GM18867 (cell line): Measurements from ENCODE around the gene PFDN1.

ENCODE experiments used
- ATAC-seq: cut with Tn5 transposase; IDR thresholded peaks from one replicate; pipeline ENCODE4 v1.9.1; 2021; ENCODE audit warnings: mild to moderate bottlenecking, moderate library complexity; ENCODE audit not compliant: unreplicated experiment

Gene PFDN1

DNA sequence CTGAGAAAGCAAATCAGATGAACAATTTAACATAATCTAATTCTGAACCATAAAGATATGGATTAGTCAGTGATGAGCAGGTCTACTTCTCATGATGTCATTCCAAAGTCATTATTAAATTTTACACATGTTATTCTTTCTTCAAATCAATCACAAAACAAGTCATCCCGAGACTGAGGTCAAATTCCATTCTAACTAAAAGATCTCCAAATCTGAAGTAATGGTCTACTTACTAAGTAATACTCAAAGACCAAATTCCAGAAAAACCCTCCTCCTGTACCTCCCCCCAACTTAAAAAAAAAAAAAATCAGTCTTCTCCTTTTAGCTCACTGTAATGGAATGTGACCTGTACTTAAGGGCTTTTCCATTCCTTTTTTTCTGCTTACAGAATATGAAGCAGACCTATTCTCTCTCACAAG lies 4.7 kb downstream of the PFDN1 start:
- ATAC-seq: no peak

DNA sequence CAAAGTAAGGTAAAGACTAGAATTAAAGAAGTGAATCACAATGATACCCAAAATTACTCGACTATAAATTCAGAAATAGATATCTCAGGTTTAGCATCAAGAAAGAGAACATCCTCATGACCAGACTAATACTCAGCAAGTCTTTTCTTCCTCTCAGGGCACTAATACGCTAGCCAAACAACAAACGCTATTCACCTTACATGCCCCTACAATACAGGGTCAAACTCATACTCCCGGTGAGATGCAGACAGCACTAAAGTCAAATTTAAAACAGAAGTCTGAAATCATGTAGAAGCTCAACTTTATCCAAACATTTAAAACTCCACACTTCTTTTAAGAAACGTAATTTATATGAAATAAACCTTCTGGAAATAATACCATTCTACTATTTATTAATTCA lies 5.6 kb downstream of the PFDN1 start:
- no peak for ATAC-seq

DNA sequence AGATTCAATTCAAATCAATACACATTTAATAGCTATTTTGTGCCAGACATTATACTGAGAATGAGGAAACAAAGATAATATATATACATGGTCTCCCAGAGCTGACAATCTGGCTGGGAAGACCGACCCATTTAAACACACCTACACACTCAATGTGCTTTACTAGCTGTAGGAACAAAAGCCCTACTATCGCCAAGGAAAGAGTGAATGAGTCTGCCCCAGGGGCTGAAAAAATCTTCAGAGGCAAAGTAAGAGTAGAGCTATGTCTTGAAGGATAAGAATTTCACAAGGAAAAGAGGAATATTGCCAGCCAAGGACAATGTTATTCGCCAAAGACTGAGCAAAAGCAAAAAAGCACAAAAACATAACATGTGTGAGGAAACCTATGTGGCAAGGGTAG lies 6.6 kb downstream of the PFDN1 start:
- no peak for ATAC-seq

GRCh38 chr5:140295414-140295813 lies 7.5 kb downstream of the PFDN1 start:
- ATAC-seq: no peak

DNA sequence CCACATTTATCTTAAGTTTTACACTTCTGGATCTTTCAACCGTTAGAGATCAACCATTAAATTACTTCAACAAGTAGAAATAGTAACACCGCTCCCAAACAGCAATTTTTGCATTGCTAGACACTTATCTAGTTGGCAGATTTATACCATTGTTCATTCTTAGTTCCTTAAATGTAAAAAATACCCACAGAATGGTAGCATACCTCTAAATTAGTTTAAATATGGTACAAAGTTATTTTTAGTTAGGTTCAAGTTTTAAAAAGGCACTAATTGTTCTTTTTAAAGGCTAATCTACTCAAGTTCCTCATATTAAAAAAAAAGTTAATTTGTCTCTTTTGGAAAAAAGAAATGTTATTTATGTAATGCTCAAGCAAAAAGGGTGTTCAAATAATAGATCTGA lies 8.1 kb downstream of the PFDN1 start:
- no peak for ATAC-seq

- ATAC-seq: no peak
Observed at GRCh38 chr5:140293849-140294100, 9.1 kb downstream of the PFDN1 start.

GRCh38 chr5:140293091-140293848 lies 9.6 kb downstream of the PFDN1 start:
- no peak for ATAC-seq

- no peak for ATAC-seq
Observed at GRCh38 chr5:140292212-140293036, 10.5 kb downstream of the PFDN1 start.

- ATAC-seq: no peak
Observed at GRCh38 chr5:140287801-140288521, 14.9 kb downstream of the PFDN1 start.

- ATAC-seq: no peak
Observed at GRCh38 chr5:140286424-140286823, 16.5 kb downstream of the PFDN1 start.

- no peak for ATAC-seq
Observed at GRCh38 chr5:140284013-140284412, 18.9 kb downstream of the PFDN1 start.

- ATAC-seq: no peak
Observed at GRCh38 chr5:140282266-140282665, 20.6 kb downstream of the PFDN1 start.

DNA sequence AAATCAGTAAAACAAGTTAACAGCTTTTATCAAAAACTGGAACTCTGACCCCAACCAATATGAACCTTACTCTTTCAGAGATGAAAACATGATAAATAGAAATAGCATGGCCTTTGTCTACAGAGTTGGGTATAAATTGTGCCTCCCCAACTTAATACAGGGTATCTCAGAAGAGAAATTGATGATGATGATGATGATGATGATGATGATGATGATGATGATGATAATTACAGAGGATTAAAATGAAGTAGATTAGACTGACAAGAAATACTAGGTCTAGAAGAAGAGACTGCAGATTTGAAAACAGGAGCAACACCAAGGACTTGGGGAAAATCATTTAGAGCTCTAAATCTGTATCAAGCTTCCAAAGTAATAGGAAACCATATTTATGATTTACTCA lies 27.1 kb downstream of the PFDN1 start:
- no peak for ATAC-seq

GRCh38 chr5:140273401-140273877 lies 29.5 kb downstream of the PFDN1 start:
- no peak for ATAC-seq

DNA sequence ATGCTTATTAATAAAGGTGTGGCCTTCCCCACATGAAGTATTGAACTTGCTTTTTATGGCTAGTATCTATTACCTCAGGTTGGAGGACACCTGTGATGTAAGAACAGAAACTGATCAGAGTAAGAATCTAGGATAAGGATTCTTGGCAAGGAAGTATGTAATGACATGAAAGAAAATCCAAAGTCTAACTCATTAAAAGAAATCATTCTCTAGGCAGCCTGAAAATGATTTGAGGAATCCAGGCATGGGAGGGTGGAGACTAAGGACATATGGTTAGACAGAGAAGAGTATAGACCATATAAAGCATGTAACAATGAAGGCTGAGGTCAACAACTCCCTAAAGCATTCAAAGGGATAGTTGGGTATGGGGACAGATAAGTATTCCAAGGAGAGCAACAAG lies 32.9 kb downstream of the PFDN1 start:
- no peak for ATAC-seq

- no peak for ATAC-seq
Observed at GRCh38 chr5:140267559-140268018, 35.3 kb downstream of the PFDN1 start.

GRCh38 chr5:140267201-140267540 lies 35.7 kb downstream of the PFDN1 start:
- ATAC-seq: no peak

DNA sequence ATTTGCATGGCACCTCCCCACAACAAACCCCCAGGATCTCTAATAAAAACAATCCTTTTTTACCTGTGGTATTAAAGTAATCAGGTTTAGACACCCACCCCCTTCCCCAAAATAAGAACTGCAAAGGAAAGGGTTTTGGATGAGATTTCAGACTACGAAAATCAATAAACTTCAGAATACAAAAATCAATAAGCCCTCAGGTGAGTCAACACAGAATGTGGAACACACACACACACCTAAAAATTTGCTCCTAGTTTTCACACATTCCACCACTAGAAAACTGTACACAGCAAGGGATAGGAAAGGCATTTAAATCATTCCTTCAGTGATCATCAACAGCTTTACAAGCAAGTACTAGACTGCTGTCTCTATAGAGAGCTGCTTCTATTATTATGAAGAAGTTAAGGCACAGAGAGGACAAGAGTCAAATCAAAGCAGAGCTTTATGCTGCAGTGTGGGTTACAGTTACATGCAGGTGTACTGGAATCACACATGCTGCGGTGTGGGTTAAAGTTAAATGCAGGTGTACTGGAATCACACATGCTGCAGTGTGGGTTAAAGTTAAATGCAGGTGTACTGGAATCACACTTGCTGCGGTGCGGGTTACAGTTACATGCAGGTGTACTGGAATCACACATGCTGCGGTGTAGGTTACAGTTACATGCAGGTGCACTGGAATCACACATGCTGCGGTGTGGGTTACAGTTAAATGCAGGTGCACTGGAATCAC lies 36.3 kb downstream of the PFDN1 start:
- no peak for ATAC-seq

- ATAC-seq: no peak
Observed at GRCh38 chr5:140265845-140266244, 37.1 kb downstream of the PFDN1 start.

DNA sequence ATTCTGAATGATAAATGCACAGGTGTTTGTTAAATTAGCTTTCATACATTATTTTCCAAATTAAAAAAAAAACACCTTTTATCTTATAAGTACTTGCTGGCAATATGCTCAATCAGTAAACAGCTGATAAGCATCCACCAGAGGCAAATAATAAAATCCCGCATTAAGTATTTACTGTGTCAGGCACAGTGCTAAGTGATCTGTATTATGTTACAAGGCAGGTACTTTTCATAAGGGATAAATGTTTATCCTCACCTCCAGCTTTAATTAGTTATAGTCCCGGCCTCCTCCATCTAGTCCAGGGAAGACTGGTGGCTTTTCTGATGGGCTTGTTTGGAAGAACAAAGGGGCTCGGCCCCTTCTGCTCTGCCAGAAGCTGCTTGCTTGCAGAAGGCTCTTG lies 40.1 kb downstream of the PFDN1 start:
- ATAC-seq: no peak

- no peak for ATAC-seq
Observed at GRCh38 chr5:140262221-140262620, 40.7 kb downstream of the PFDN1 start.
